Breast epithelium (tissue), 4 donors: ENCODE results near the gene POLD4. TPM values are rescaled to one million over a fixed set of nuclear protein-coding genes. Genes with fewer than 3 reads are reported as not detected.

Experiments
- DNase-seq, 2 donors: peaks; one replicate each; pipeline ENCODE4 v3.0.0-alpha.2; 2019; ENCODE audit warnings: low spot score in 2 of 2
- H3K27ac ChIP-seq, 2 donors: fragments of 200-600 bp; sonication (generic) in 1 of 2; one replicate each; pipeline ENCODE4 v1.5.1; 2016 to 2019; ENCODE audit warnings: mild to moderate bottlenecking in 1 of 2
- H3K27me3 ChIP-seq, 2 donors: fragments of 200-600 bp; sonication (generic) in 1 of 2; one replicate each; pipeline versions ENCODE4 v1.5.1 to v1.6.0; 2017 to 2019; ENCODE audit warnings: control low read depth in 1 of 2, mild to moderate bottlenecking in 1 of 2
- H3K36me3 ChIP-seq: fragments of 200-600 bp; one replicate; pipeline ENCODE4 v1.5.1; 2019
- H3K4me1 ChIP-seq, 2 donors: fragments of 200-600 bp; sonication (generic); one replicate each; pipeline ENCODE4 v1.5.1; 2016 to 2019; ENCODE audit warnings: control low read depth in 1 of 2
- H3K4me3 ChIP-seq, 3 donors: fragments of 200-600 bp; sonication (generic); 1 replicate in 2 of 3; 2 replicates in 1 of 3; pipeline ENCODE4 v1.5.1; 2016 to 2019; ENCODE audit warnings: mild to moderate bottlenecking in 3 of 3, moderate library complexity in 2 of 3
- H3K9me3 ChIP-seq, 2 donors: fragments of 200-600 bp; sonication (generic) in 1 of 2; one replicate each; pipeline ENCODE4 v1.5.1; 2016 to 2019; ENCODE audit warnings: control low read depth in 1 of 2
- CTCF ChIP-seq, 3 donors: fragments of 450-650 bp; IDR thresholded peaks; one replicate each; pipeline ENCODE4 v1.5.1; 2016 to 2017; ENCODE audit warnings: antibody characterized with exemption in 3 of 3, mild to moderate bottlenecking in 3 of 3, moderate library complexity in 3 of 3
- POLR2A ChIP-seq: fragments of 450-650 bp; IDR thresholded peaks from one replicate; pipeline ENCODE4 v1.6.1; 2016; ENCODE audit warnings: antibody characterized with exemption, mild to moderate bottlenecking, moderate library complexity
- POLR2AphosphoS5 ChIP-seq, 3 donors: sonication (generic); formaldehyde crosslinking; IDR thresholded peaks; one replicate each; pipeline ENCODE4 v1.6.1; 2017; ENCODE audit warnings: antibody characterized with exemption in 3 of 3
- intact Hi-C: fragments of 100-400 bp; cut with DNase I; formaldehyde crosslinking; loops from one replicate; pipeline ENCODE4 v1.15.1; 2023; ENCODE audit warnings: low total_unique reads
- total RNA-seq, 3 donors: library from RNA; depleted of rRNA; stranded (reverse); fragments of >200 nt; gene quantifications; one replicate each; pipeline ENCODE4 v1.1.0, GENCODE V29; 2016

Gene POLD4
- total RNA-seq, 3 donors from 2014 or later, result 48.7 to 91.5 (median 69.2) TPM

- TF ChIP-seq CTCF (IDR thresholded peaks at IDR 0.05), result peak; percentile 14 to 63 (median 48)
- TF ChIP-seq POLR2A, result no peak
- H3K27ac ChIP-seq, result peak overlapping the region; percentile 76 to 81
- no peak overlapping the region for H3K4me3 ChIP-seq
- H3K9me3 ChIP-seq, result no peaks in the 10 kb centered on the region
- H3K4me1 ChIP-seq, result no peaks in the 10 kb centered on the region
- H3K27me3 ChIP-seq, result no peaks in the 10 kb centered on the region
- DNase-seq, result no peak
- intact Hi-C loops, result no loop called here
- no peaks in the 10 kb centered on the region for H3K36me3 ChIP-seq
Observed at GRCh38 chr11:67345920-67346819, 7.2 kb downstream of the POLD4 start.

GRCh38 chr11:67345247-67345919 is 8.0 kb downstream of the POLD4 start:
- Histone ChIP-seq H3K4me3 (no peak overlapping the region), H3K4me1 (no peaks in the 10 kb centered on the region), H3K27ac (peak overlapping the region; percentile 76 to 81), H3K9me3 (no peaks in the 10 kb centered on the region), H3K36me3 (no peaks in the 10 kb centered on the region), H3K27me3 (no peaks in the 10 kb centered on the region)
- no peak for DNase-seq
- TF ChIP-seq CTCF (IDR thresholded peaks at IDR 0.05) (no peak), POLR2AphosphoS5 (IDR thresholded peaks at IDR 0.05) (no peak), POLR2A (no peak)
- intact Hi-C loops, result no loop called here

- Histone ChIP-seq H3K4me3 (no peak overlapping the region), H3K27ac (peak overlapping the region; percentile 45 to 76), H3K4me1 (no peaks in the 10 kb centered on the region), H3K27me3 (no peaks in the 10 kb centered on the region), H3K36me3 (no peaks in the 10 kb centered on the region), H3K9me3 (no peaks in the 10 kb centered on the region)
- TF ChIP-seq POLR2AphosphoS5 (IDR thresholded peaks at IDR 0.05), result no peak
- TF ChIP-seq CTCF (IDR thresholded peaks at IDR 0.05), result no peak
- intact Hi-C loops, result no loop called here
- no peak for DNase-seq
Observed at GRCh38 chr11:67344264-67344663, 9.1 kb downstream of the POLD4 start.

- intact Hi-C loops, result no loop called here
- peaks cover 0 to 2% of the 10 kb centered on the region in 2 donors for H3K4me1 ChIP-seq
- H3K9me3 ChIP-seq, result no peaks in the 10 kb centered on the region
- no peak for DNase-seq
- H3K27ac ChIP-seq, result no peak overlapping the region
- no peaks in the 10 kb centered on the region for H3K36me3 ChIP-seq
- TF ChIP-seq POLR2A (no peak), CTCF (IDR thresholded peaks at IDR 0.05) (no peak), POLR2AphosphoS5 (IDR thresholded peaks at IDR 0.05) (no peak)
- no peak overlapping the region for H3K4me3 ChIP-seq
- no peaks in the 10 kb centered on the region for H3K27me3 ChIP-seq
Observed at GRCh38 chr11:67337257-67337656, 16.1 kb downstream of the POLD4 start.

GRCh38 chr11:67332081-67332691 is 21.2 kb downstream of the POLD4 start:
- Histone ChIP-seq H3K36me3 (no peaks in the 10 kb centered on the region), H3K9me3 (no peaks in the 10 kb centered on the region), H3K27me3 (no peaks in the 10 kb centered on the region), H3K4me3 (no peak overlapping the region), H3K4me1 (peaks cover 0 to 4% of the 10 kb centered on the region in 2 donors), H3K27ac (peak overlapping the region; percentile 11 to 40)
- TF ChIP-seq CTCF (IDR thresholded peaks at IDR 0.05), result no peak
- no peak for TF ChIP-seq POLR2A
- no peak for TF ChIP-seq POLR2AphosphoS5 (IDR thresholded peaks at IDR 0.05)
- intact Hi-C loops, result no loop called here
- DNase-seq, result no peak
